H1 (cell line): ENCODE measurements around the gene TLK1. TPM values are rescaled to one million over a fixed set of nuclear protein-coding genes. Genes with fewer than 3 reads are reported as not detected.

Experiments
- CTCF ChIA-PET: fragments of 300-600 bp; sonication (Branson Sonifier 250); formaldehyde crosslinking; loops from one replicate; lab custom pipeline; 2021; ENCODE audit not compliant: partially characterized antibody; lab: Charles Lee
- POLR2A ChIA-PET: fragments of 300-600 bp; sonication (Branson Sonifier 250); formaldehyde crosslinking; loops from one replicate; lab custom pipeline; 2021; ENCODE audit warnings: inconsistent platforms; ENCODE audit not compliant: partially characterized antibody; lab: Charles Lee
- DNase-seq, 2 experiments: peaks; one replicate each; pipeline versions ENCODE4 v3.0.0 to v3.0.0-alpha.2; 2010 to 2022; ENCODE audit warnings: low spot score in 2 of 2, low read depth in 1 of 2, mixed read lengths in 1 of 2
- FAIRE-seq: peaks from 2 replicates; lab custom pipeline; 2011; peaks lifted over from hg19 to GRCh38; lab: Jason Lieb, UNC
- H2AFZ ChIP-seq: 2 replicates; pipeline ENCODE4 v1.8.1; 2012; ENCODE audit warnings: low read length, inconsistent platforms
- H2AK5ac ChIP-seq: 2 replicates; pipeline ENCODE4 v1.6.1; 2013; ENCODE audit warnings: low read depth, low read length
- H2BK120ac ChIP-seq: replicated peaks from 2 replicates; pipeline ENCODE3; 2013; ENCODE audit warnings: low read depth, low read length, inconsistent platforms
- H2BK12ac ChIP-seq: 2 replicates; pipeline ENCODE4 v1.6.1; 2013; ENCODE audit warnings: low read depth, low read length
- H2BK15ac ChIP-seq: 2 replicates; pipeline ENCODE4 v1.6.1; 2013; ENCODE audit warnings: low read length
- H2BK20ac ChIP-seq: 2 replicates; pipeline ENCODE4 v1.6.1; 2013; ENCODE audit warnings: low read length
- H2BK5ac ChIP-seq: 2 replicates; pipeline ENCODE4 v1.6.1; 2013; ENCODE audit warnings: low read depth, low read length
- H3K14ac ChIP-seq: 2 replicates; pipeline ENCODE4 v1.6.1; 2013; ENCODE audit warnings: inconsistent platforms; ENCODE audit not compliant: insufficient read length
- H3K18ac ChIP-seq: 2 replicates; pipeline ENCODE4 v1.6.1; 2013; ENCODE audit warnings: low read length; ENCODE audit errors: extremely low read depth
- H3K23ac ChIP-seq: 2 replicates; pipeline ENCODE4 v1.6.1; 2013; ENCODE audit warnings: inconsistent platforms; ENCODE audit not compliant: insufficient read length
- H3K23me2 ChIP-seq: 2 replicates; pipeline ENCODE4 v1.6.1; 2013; ENCODE audit warnings: low read depth, low read length
- H3K27ac ChIP-seq: 2 replicates; pipeline ENCODE4 v1.6.1; 2011; ENCODE audit warnings: low read depth, low read length, inconsistent platforms
- H3K27me3 ChIP-seq, 4 experiments: replicated peaks in 1 of 4; 1 replicate in 1 of 4; 2 replicates in 3 of 4; pipeline versions ENCODE4 v1.6.1 to v1.8.1; 2011 to 2013; ENCODE audit warnings: low read length in 3 of 4, mild to moderate bottlenecking in 3 of 4, inconsistent platforms in 2 of 4, mixed read lengths in 2 of 4, moderate library complexity in 1 of 4; ENCODE audit not compliant: control insufficient read depth in 3 of 4, insufficient read depth in 3 of 4; ENCODE audit errors: extremely low read depth in 1 of 4
- H3K36me3 ChIP-seq, 4 experiments: 2 replicates each; pipeline versions ENCODE4 v1.6.1 to v1.8.1; 2011 to 2013; ENCODE audit warnings: mild to moderate bottlenecking in 4 of 4, low read length in 3 of 4, moderate library complexity in 2 of 4, control low read depth in 1 of 4, inconsistent platforms in 1 of 4; ENCODE audit not compliant: insufficient read depth in 4 of 4, control insufficient read depth in 2 of 4
- H3K4ac ChIP-seq: replicated peaks from 2 replicates; pipeline ENCODE3; 2013; ENCODE audit warnings: low read length, low read depth, mixed read lengths, inconsistent platforms; ENCODE audit not compliant: insufficient read length
- H3K4me1 ChIP-seq, 4 experiments: replicated peaks in 1 of 4; 1 replicate in 1 of 4; 2 replicates in 3 of 4; pipeline versions ENCODE4 v1.6.1 to v1.8.1; 2011 to 2013; ENCODE audit warnings: low read length in 3 of 4, inconsistent platforms in 2 of 4, mixed read lengths in 1 of 4; ENCODE audit not compliant: insufficient read depth in 4 of 4, control insufficient read depth in 3 of 4
- H3K4me2 ChIP-seq, 2 experiments: 2 replicates each; pipeline versions ENCODE4 v1.6.1 to v1.8.1; 2011 to 2013; ENCODE audit warnings: low read depth in 2 of 2, low read length in 2 of 2, control low read depth in 1 of 2, inconsistent platforms in 1 of 2, mild to moderate bottlenecking in 1 of 2; ENCODE audit not compliant: insufficient read depth in 1 of 2
- H3K4me3 ChIP-seq, 4 experiments: fragments of 200-600, 300-600 bp in 1 of 4; sonication (generic), shearing (Covaris generic), sonication (Bioruptor Twin) in 1 of 4; 2 replicates each; pipeline versions ENCODE4 v1.5.1 to v1.8.1; 2011 to 2016; ENCODE audit warnings: low read length in 4 of 4, low read depth in 3 of 4, control low read depth in 2 of 4, inconsistent platforms in 2 of 4, mild to moderate bottlenecking in 2 of 4, mixed read lengths in 1 of 4, moderate library complexity in 1 of 4; ENCODE audit not compliant: insufficient read depth in 2 of 4; ENCODE audit errors: extremely low read depth in 1 of 4
- H3K56ac ChIP-seq: replicated peaks from 2 replicates; pipeline ENCODE3; 2013; ENCODE audit warnings: low read depth, mild to moderate bottlenecking, mixed read lengths, low read length, inconsistent platforms; ENCODE audit not compliant: insufficient read length
- H3K79me1 ChIP-seq: 2 replicates; pipeline ENCODE4 v1.6.1; 2013; ENCODE audit warnings: low read depth, low read length, control low read depth
- H3K79me2 ChIP-seq, 2 experiments: 2 replicates each; pipeline versions ENCODE4 v1.6.1 to v1.8.1; 2012 to 2013; ENCODE audit warnings: low read length in 2 of 2, mild to moderate bottlenecking in 2 of 2, inconsistent platforms in 1 of 2; ENCODE audit not compliant: insufficient read depth in 2 of 2, control insufficient read depth in 1 of 2
- H3K9ac ChIP-seq, 4 experiments: replicated peaks in 1 of 4; 1 replicate in 1 of 4; 2 replicates in 3 of 4; pipeline versions ENCODE4 v1.6.1 to v1.8.1; 2011 to 2013; ENCODE audit warnings: low read depth in 3 of 4, low read length in 3 of 4, control low read depth in 2 of 4, mild to moderate bottlenecking in 2 of 4, moderate library complexity in 2 of 4, inconsistent platforms in 1 of 4; ENCODE audit errors: extremely low read depth in 1 of 4
- H3K9me3 ChIP-seq, 2 experiments: 2 replicates each; pipeline versions ENCODE4 v1.6.1 to v1.8.1; 2012 to 2013; ENCODE audit warnings: mild to moderate bottlenecking in 2 of 2, moderate library complexity in 2 of 2, control low read depth in 1 of 2, inconsistent platforms in 1 of 2, low read depth in 1 of 2, low read length in 1 of 2, mixed read lengths in 1 of 2; ENCODE audit not compliant: insufficient read depth in 2 of 2
- H4K20me1 ChIP-seq, 2 experiments: replicated peaks in 1 of 2; 2 replicates each; pipeline versions ENCODE3 to v1.8.1; 2011 to 2013; ENCODE audit warnings: inconsistent platforms in 2 of 2, low read length in 2 of 2, mild to moderate bottlenecking in 1 of 2; ENCODE audit not compliant: insufficient read depth in 2 of 2, control insufficient read depth in 1 of 2
- H4K5ac ChIP-seq: 2 replicates; pipeline ENCODE4 v1.6.1; 2013; ENCODE audit warnings: low read length, low read depth, mixed read lengths, inconsistent platforms; ENCODE audit not compliant: insufficient read length
- H4K8ac ChIP-seq: 2 replicates; pipeline ENCODE4 v1.8.0; 2013; ENCODE audit warnings: mild to moderate bottlenecking, moderate library complexity, low read length, inconsistent platforms; ENCODE audit not compliant: insufficient read depth; ENCODE audit errors: extremely low read depth
- H4K91ac ChIP-seq: replicated peaks from 2 replicates; pipeline ENCODE3; 2013; ENCODE audit warnings: low read length, mixed read lengths, inconsistent platforms; ENCODE audit not compliant: insufficient read length
- ASH2L ChIP-seq: fragments of 200-600, 300-600 bp; sonication (generic); IDR thresholded peaks from one replicate; pipeline ENCODE4 v1.7.1; 2017; ENCODE audit warnings: low read length
- BACH1 ChIP-seq: IDR thresholded peaks from 2 replicates; pipeline ENCODE4 v1.6.1; 2012; ENCODE audit warnings: low read length, improper control_type of control experiment
- BCL11A ChIP-seq, 2 experiments: IDR thresholded peaks; one replicate each; pipeline ENCODE4 v1.6.1; 2011; ENCODE audit warnings: low read depth in 2 of 2, low read length in 2 of 2, mild to moderate bottlenecking in 2 of 2
- CBX8 ChIP-seq: fragments of 300-800, 300-1000 bp; sonication (generic); IDR thresholded peaks from 2 replicates; pipeline ENCODE4 v1.7.1; 2016; ENCODE audit warnings: low read depth, low read length, borderline replicate concordance
- GTF2F1 ChIP-seq: IDR thresholded peaks from 2 replicates; pipeline ENCODE4 v1.6.1; 2012; ENCODE audit warnings: low read depth, low read length, improper control_type of control experiment, borderline replicate concordance
- KDM4A ChIP-seq: IDR thresholded peaks from one replicate; pipeline ENCODE4 v1.7.1; 2012; ENCODE audit warnings: low read depth, mild to moderate bottlenecking, moderate library complexity, low read length, inconsistent platforms; ENCODE audit not compliant: severe bottlenecking
- POLR2A ChIP-seq, 2 experiments: IDR thresholded peaks; 1 replicate in 1 of 2; 2 replicates in 1 of 2; pipeline ENCODE4 v1.6.1; 2011; ENCODE audit warnings: low read depth in 2 of 2, low read length in 2 of 2, mild to moderate bottlenecking in 2 of 2; ENCODE audit errors: control extremely low read depth in 1 of 2
- RAD21 ChIP-seq, 2 experiments: IDR thresholded peaks in 1 of 2; conservative IDR thresholded peaks in 1 of 2; 2 replicates each; pipeline ENCODE4 v1.6.1; 2011; ENCODE audit warnings: low read depth in 2 of 2, low read length in 2 of 2, improper control_type of control experiment in 1 of 2, inconsistent platforms in 1 of 2, mild to moderate bottlenecking in 1 of 2, moderate library complexity in 1 of 2
- SAP30 ChIP-seq: fragments of 300-600 bp; sonication (generic); IDR thresholded peaks from 2 replicates; pipeline ENCODE4 v1.7.1; 2012; ENCODE audit warnings: low read length, moderate library complexity, mild to moderate bottlenecking, inconsistent platforms; ENCODE audit not compliant: insufficient read depth, insufficient replicate concordance
- SUZ12 ChIP-seq: fragments of 200-600 bp; sonication (generic); IDR thresholded peaks from 2 replicates; pipeline ENCODE4 v1.6.1; 2012; ENCODE audit warnings: mild to moderate bottlenecking, inconsistent platforms, low read length, moderate library complexity, mixed read lengths
- WGBS, 2 experiments: shearing (Covaris generic) in 1 of 2; methylation state at CpG; one replicate each; pipeline versions ENCODE4 v1.1.6 to v1.1.7; 2013 to 2015; ENCODE audit warnings: low lambda C conversion rate in 2 of 2, mixed read lengths in 2 of 2, inconsistent platforms in 1 of 2, low coverage in 1 of 2, missing lambda C conversion rate in 1 of 2; ENCODE audit not compliant: insufficient replicate concordance in 2 of 2, insufficient coverage in 1 of 2, insufficient read length in 1 of 2; ENCODE audit errors: extremely low coverage in 1 of 2, missing lambda C conversion rate in 1 of 2; 5-methylcytosine and 5-hydroxymethylcytosine counted together
- polyA plus RNA-seq, 7 experiments: library from polyadenylated mRNA; depleted of rRNA in 3 of 7; stranded (reverse) in 5 of 7; unstranded in 2 of 7; fragments of >200 nt in 5 of 7; fragments of 200-250 nt in 2 of 7; gene quantifications; 1 replicate in 5 of 7; 2 replicates in 1 of 7; 4 replicates in 1 of 7; pipeline versions ENCODE4 v1.2.1 to v1.2.3, GENCODE V29; 2011 to 2013; ENCODE audit warnings: missing spikeins in 2 of 7, mixed read lengths in 2 of 7
- total RNA-seq: library from RNA; stranded (reverse); fragmentation: NEBNext Ultra II Directional; extraction: Animal tissue kit (Norgen Biotek cat#: 25700); gene quantifications from 2 replicates; pipeline ENCODE4 v1.2.1, GENCODE V29; 2021

The TLK1 gene
- total and polyA plus RNA-seq, 2 of the 8 experiments (the other 6 are each of a cell fraction or from before 2014, with no cell fraction given) = 11.2 to 102 TPM

GRCh38 chr2:171160956-171161740 is 455 bp upstream of the TLK1 start:
- Histone ChIP-seq H2BK120ac (no peak overlapping the region), H3K79me2 (peaks cover 18 to 48% of the 10 kb centered on the region in 2 experiments), H3K4me3 (peak overlapping the region; percentile 83 to 100 (median 87)), H2BK5ac (peak overlapping the region; percentile 67; the same call in 1 of the 2 replicates), H2BK12ac (no peak overlapping the region), H3K23me2 (peaks cover 3% of the 10 kb centered on the region), H3K23ac (no peak overlapping the region), H2BK15ac (0 out of 2 replicates have a peak overlapping the region, but pooled peaks have one; percentile 20), H3K9me3 (no peaks in the 10 kb centered on the region), H4K91ac (no peak overlapping the region), H4K5ac (peak overlapping the region; percentile 49), H3K79me1 (no peaks in the 10 kb centered on the region), H3K56ac (peak overlapping the region; percentile 18), H3K36me3 (no peaks in the 10 kb centered on the region), H3K4me2 (peak overlapping the region; percentile 78 to 90), H2BK20ac (no peak overlapping the region), H3K9ac (peak overlapping the region; percentile 68 to 91 (median 84)), H3K4me1 (peaks cover 0 to 3% (median 0%) of the 10 kb centered on the region in 4 experiments; a peak in 3 of 7 replicates), H3K14ac (no peak overlapping the region), H2AFZ (0 out of 2 replicates have a peak overlapping the region, but pooled peaks have one; percentile 14), H3K27me3 (no peaks in the 10 kb centered on the region), H3K27ac (peak overlapping the region; percentile 64; the same call in 1 of the 2 replicates), H3K4ac (no peak overlapping the region), H4K8ac (no peak overlapping the region; the same call in 1 of the 2 replicates), H2AK5ac (no peak overlapping the region), H4K20me1 (peaks cover 0 to 4% of the 10 kb centered on the region in 2 experiments), H3K18ac (peak overlapping the region; percentile 92)
- 6% methylated on average over 26 of the region's 65 CpGs; no CpG with 5 or more reads in 1 of the 2 experiments for WGBS, 2 experiments
- FAIRE-seq = no peak
- POLR2A ChIA-PET = interaction anchor here (0.6 to 3.9 kb wide), 8 partner anchors 10 to 272 kb away, joined by 3 to 21 read pairs (median 3); partner anchors contain the start of genes DCAF17 and METTL8
- DNase-seq = peak in 1 of 2 experiments; percentile 54
- CTCF ChIA-PET = interaction anchor here (1.6 kb wide), 2 partner anchors 226 to 255 kb away, joined by 3 read pairs; no protein-coding TSS in a partner anchor
- TF ChIP-seq ASH2L (peak; percentile 23), CBX8 (no peak), BACH1 (peak; percentile 64; the same call in 1 of the 2 replicates), KDM4A (peak; percentile 36), GTF2F1 (no peak), SUZ12 (0 out of 2 replicates have a peak, but pooled peaks have one; percentile 20), POLR2A (IDR thresholded peaks at IDR 0.05; ENCODE audit: control extremely low read depth in 1 of 2, low read depth in 2 of 2, low read length in 2 of 2) (peak in 1 of 2 experiments; percentile 2; a peak in 1 of 3 replicates), BCL11A (IDR thresholded peaks at IDR 0.05; ENCODE audit: low read depth in 2 of 2, low read length in 2 of 2) (no peak), RAD21 (IDR thresholded peaks at IDR 0.05 in 1 of 2, conservative IDR thresholded peaks at IDR 0.05 in 1 of 2; ENCODE audit: low read depth in 2 of 2, low read length in 2 of 2) (peak; percentile 12 to 18; a peak in 2 of 4 replicates), SAP30 (no peak)
